ENCODE data around the gene KCNA10.

The KCNA10 gene

GRCh38 chr1:110485725-110486124 is 33.2 kb downstream of the KCNA10 start:
- Mint-ChIP-seq H3K27ac (no peak overlapping the region), H3K4me3 (no peak overlapping the region)
- no peak for ATAC-seq (ENCODE audit: low read depth)

GRCh38 chr1:110484801-110485200 is 34.2 kb downstream of the KCNA10 start:
- Mint-ChIP-seq H3K27me3 (peaks cover 15% of the 10 kb centered on the region), H3K36me3 (no peaks in the 10 kb centered on the region), H3K9me3 (no peaks in the 10 kb centered on the region), H3K27ac (no peak overlapping the region), H3K4me3 (no peak overlapping the region), H3K4me1 (no peaks in the 10 kb centered on the region)
- DNase-seq (ENCODE audit: low spot score in 2 of 2) (no peak), ATAC-seq (ENCODE audit: low read depth) (no peak)

More at GRCh38 chr1:110485725-110486124, 33.2 kb downstream of the KCNA10 start:
- Mint-ChIP-seq H3K27me3 (peaks cover 15% of the 10 kb centered on the region), H3K9me3 (no peaks in the 10 kb centered on the region), H3K4me1 (no peaks in the 10 kb centered on the region), H3K36me3 (no peaks in the 10 kb centered on the region)
- DNase-seq (ENCODE audit: low spot score in 2 of 2): no peak

DNA sequence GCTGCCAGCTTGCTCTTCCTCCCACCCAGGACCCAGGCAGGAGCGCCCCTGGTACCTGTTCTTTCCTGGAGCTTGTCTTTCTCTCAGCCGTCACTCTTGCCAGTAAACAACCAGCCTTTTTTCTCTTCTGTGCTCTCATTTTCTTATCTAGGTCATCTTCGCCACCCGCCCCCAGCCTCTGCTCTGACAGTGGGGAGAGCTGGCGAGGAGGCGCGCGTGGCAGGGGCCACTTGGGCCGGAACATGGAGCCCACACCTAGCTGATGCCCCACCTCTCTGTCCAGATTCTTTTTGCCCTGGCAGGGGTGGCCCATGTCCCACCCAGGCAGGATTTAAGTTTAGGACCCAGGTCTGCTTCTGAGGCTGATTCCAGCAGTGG is 35.7 kb downstream of the KCNA10 start:
- H3K4me3 Mint-ChIP-seq: no peak overlapping the region
- no peaks in the 10 kb centered on the region for H3K9me3 Mint-ChIP-seq
- no peaks in the 10 kb centered on the region for H3K36me3 Mint-ChIP-seq
- no peak for DNase-seq (ENCODE audit: low spot score in 2 of 2)
- peaks cover 20% of the 10 kb centered on the region for H3K27me3 Mint-ChIP-seq
- H3K27ac Mint-ChIP-seq: no peak overlapping the region
- ATAC-seq (ENCODE audit: low read depth): no peak
- H3K4me1 Mint-ChIP-seq: no peaks in the 10 kb centered on the region

DNA sequence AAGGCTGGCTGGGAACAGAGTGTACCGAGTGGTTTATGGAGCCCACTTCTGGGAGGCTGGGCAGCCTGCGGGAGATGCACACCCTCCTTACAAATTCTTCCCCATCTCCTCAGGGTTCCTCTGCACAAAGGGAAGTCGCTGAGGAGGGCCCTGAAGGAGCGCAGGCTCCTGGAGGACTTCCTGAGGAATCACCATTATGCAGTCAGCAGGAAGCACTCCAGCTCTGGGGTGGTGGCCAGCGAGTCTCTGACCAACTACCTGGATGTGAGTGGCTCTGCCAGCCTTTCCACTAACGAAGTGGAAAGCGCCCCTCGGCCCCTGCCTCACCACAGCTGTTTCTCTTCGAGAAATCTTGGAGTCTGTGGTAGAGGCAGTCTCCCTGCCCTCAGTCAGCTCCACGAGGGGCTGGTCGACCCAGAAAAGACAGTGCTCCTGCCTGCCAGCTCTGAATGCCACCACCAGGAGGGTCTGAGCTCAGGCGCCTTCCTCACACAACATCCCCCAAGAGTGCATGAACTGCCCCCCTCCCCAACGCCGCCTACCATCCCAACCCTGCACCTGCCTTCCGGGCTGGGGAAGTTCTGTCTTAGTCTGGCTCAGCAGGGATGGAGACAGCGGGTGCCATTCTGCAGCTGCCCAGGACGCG is 36.2 kb downstream of the KCNA10 start:
- Mint-ChIP-seq H3K9me3 (no peaks in the 10 kb centered on the region), H3K4me3 (no peak overlapping the region), H3K36me3 (no peaks in the 10 kb centered on the region), H3K4me1 (no peaks in the 10 kb centered on the region), H3K27me3 (peaks cover 20% of the 10 kb centered on the region), H3K27ac (no peak overlapping the region)
- no peak for ATAC-seq (ENCODE audit: low read depth)
- no peak for DNase-seq (ENCODE audit: low spot score in 2 of 2)

GRCh38 chr1:110481968-110482623 is 36.9 kb downstream of the KCNA10 start:
- H3K4me1 Mint-ChIP-seq: no peaks in the 10 kb centered on the region

DNA sequence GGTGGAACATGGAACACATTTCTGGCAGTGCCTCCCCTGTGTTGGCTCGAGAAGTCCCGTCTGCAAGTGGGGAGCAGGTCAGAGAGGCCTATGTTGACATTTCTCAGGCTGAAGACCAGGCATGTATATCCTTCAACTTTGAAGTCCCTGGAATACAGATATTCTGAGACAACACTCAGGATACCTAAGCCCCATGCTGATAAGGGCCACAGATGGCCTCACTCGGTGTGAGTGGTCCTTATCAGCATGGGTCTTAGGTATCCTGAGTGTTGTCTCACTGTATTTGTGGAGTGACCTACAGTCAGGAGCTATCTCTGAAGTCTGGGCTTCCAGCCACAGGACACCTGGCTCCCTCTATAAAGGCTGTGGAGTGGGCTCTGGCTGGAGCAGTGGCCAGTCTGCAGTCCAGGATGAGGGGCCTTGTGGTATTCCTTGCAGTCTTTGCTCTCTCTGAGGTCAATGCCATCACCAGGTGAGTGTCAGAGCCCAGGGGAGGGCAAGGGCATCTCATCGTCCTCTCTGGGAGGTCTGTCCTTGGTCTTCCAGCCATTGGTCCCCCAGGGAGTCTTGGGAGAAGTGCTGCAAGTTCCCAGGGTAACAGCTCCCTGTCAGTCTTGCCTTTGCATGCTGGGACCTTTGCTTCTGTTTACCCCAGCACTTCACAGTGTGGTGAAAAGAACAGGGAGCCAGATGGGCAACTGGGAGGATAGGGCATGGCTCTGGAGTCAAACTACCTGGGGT is 38.4 kb downstream of the KCNA10 start:
- no peak for ATAC-seq (ENCODE audit: low read depth)
- Mint-ChIP-seq H3K27me3 (peaks cover 16% of the 10 kb centered on the region), H3K27ac (no peak overlapping the region), H3K9me3 (no peaks in the 10 kb centered on the region), H3K4me3 (no peak overlapping the region), H3K4me1 (no peaks in the 10 kb centered on the region), H3K36me3 (no peaks in the 10 kb centered on the region)
- DNase-seq (ENCODE audit: low spot score in 2 of 2): no peak

More at GRCh38 chr1:110481968-110482623, 36.9 kb downstream of the KCNA10 start:
- Mint-ChIP-seq H3K27ac (no peak overlapping the region), H3K9me3 (no peaks in the 10 kb centered on the region), H3K36me3 (no peaks in the 10 kb centered on the region), H3K4me3 (no peak overlapping the region), H3K27me3 (peaks cover 18% of the 10 kb centered on the region)
- DNase-seq (ENCODE audit: low spot score in 2 of 2): no peak
- ATAC-seq (ENCODE audit: low read depth): no peak

DNA sequence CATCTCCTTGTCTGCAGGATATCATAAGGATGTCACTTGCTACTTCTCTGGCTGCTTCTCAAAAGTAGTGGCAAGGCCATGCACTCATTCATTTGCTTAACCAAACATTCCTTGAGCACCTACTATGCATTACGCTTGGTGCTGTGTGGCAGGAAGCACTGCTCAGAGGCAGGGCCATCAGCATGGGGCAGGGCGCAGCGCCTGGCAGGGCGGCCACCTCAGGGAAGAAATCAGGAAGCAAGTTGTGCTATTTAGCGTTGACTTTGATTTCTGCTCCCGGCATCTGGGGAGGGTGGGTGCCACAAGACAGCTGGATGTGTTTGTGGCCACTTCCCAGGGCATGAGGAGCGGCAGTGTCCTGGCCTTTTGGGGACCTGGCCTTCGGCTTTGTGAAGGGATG is 40.1 kb downstream of the KCNA10 start:
- H3K27ac Mint-ChIP-seq: no peak overlapping the region

DNA sequence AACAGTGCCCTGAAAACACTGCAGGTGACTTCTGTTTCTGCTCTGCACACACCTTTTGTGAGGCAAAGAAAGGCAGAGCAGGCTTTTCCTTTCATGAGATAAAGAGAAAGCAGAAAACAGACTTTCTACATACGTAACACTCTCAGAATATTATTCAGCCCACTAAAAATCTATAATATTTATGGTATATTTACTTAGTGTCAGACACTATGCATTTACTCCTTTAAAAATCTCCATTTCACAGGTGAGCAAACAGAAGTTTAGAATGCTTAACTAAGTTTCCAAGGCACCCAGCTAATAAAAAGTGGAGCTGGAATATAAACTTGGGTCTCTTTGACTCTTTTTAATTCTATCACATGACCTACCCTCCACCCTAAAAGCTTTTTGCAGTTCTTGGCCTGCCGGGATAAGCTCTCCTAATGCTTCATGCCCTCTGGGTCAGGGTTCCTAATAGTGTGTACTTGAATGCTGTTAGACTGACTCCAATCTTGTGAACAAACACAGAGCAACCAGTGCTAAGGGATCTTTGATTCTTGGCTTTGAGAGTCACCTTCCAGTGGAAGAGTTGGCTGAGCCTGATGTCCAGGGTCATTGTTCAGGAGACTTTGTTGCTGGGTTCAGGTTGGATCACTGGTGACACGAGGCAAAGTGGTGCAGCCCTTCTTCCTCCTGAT is 40.9 kb downstream of the KCNA10 start:
- H3K9me3 Mint-ChIP-seq: no peaks in the 10 kb centered on the region
- DNase-seq (ENCODE audit: low spot score in 2 of 2): no peak
- H3K4me1 Mint-ChIP-seq: no peaks in the 10 kb centered on the region
- H3K36me3 Mint-ChIP-seq: no peaks in the 10 kb centered on the region
- H3K4me3 Mint-ChIP-seq: no peak overlapping the region
- H3K27ac Mint-ChIP-seq: no peak overlapping the region
- no peak for ATAC-seq (ENCODE audit: low read depth)
- H3K27me3 Mint-ChIP-seq: peaks cover 12% of the 10 kb centered on the region

More for the DNA sequence above, 40.1 kb downstream of the KCNA10 start:
- H3K27me3 Mint-ChIP-seq: peaks cover 16% of the 10 kb centered on the region
- ATAC-seq (ENCODE audit: low read depth): no peak
- no peak for DNase-seq (ENCODE audit: low spot score in 2 of 2)
- H3K36me3 Mint-ChIP-seq: no peaks in the 10 kb centered on the region
- H3K9me3 Mint-ChIP-seq: no peaks in the 10 kb centered on the region
- H3K4me3 Mint-ChIP-seq: no peak overlapping the region
- H3K4me1 Mint-ChIP-seq: no peaks in the 10 kb centered on the region

GRCh38 chr1:110477445-110477957 is 41.5 kb downstream of the KCNA10 start:
- H3K9me3 Mint-ChIP-seq: no peaks in the 10 kb centered on the region
- H3K36me3 Mint-ChIP-seq: no peaks in the 10 kb centered on the region
- no peak for ATAC-seq (ENCODE audit: low read depth)

GRCh38 chr1:110477041-110477440 is 41.9 kb downstream of the KCNA10 start:
- no peak overlapping the region for H3K27ac Mint-ChIP-seq

More at GRCh38 chr1:110477445-110477957, 41.5 kb downstream of the KCNA10 start:
- no peak overlapping the region for H3K27ac Mint-ChIP-seq
- no peak overlapping the region for H3K4me3 Mint-ChIP-seq
- DNase-seq (ENCODE audit: low spot score in 2 of 2): no peak
- peaks cover 15% of the 10 kb centered on the region for H3K27me3 Mint-ChIP-seq
- H3K4me1 Mint-ChIP-seq: no peaks in the 10 kb centered on the region

GRCh38 chr1:110476028-110476765 is 42.8 kb downstream of the KCNA10 start:
- no peaks in the 10 kb centered on the region for H3K36me3 Mint-ChIP-seq
- H3K27ac Mint-ChIP-seq: no peak overlapping the region
- H3K9me3 Mint-ChIP-seq: no peaks in the 10 kb centered on the region
- no peak overlapping the region for H3K4me3 Mint-ChIP-seq
- H3K27me3 Mint-ChIP-seq: peaks cover 15% of the 10 kb centered on the region
- no peak for ATAC-seq (ENCODE audit: low read depth)
- DNase-seq (ENCODE audit: low spot score in 2 of 2): no peak
- no peaks in the 10 kb centered on the region for H3K4me1 Mint-ChIP-seq

More at GRCh38 chr1:110477041-110477440, 41.9 kb downstream of the KCNA10 start:
- DNase-seq (ENCODE audit: low spot score in 2 of 2) (no peak), ATAC-seq (ENCODE audit: low read depth) (no peak)
- Mint-ChIP-seq H3K9me3 (no peaks in the 10 kb centered on the region), H3K27me3 (peaks cover 15% of the 10 kb centered on the region), H3K4me3 (no peak overlapping the region), H3K4me1 (no peaks in the 10 kb centered on the region), H3K36me3 (no peaks in the 10 kb centered on the region)

- Mint-ChIP-seq H3K4me3 (no peak overlapping the region), H3K4me1 (no peaks in the 10 kb centered on the region), H3K27ac (no peak overlapping the region), H3K27me3 (peaks cover 15% of the 10 kb centered on the region), H3K9me3 (no peaks in the 10 kb centered on the region), H3K36me3 (no peaks in the 10 kb centered on the region)
- DNase-seq (ENCODE audit: low spot score in 2 of 2) (no peak), ATAC-seq (ENCODE audit: low read depth) (no peak)
Observed at GRCh38 chr1:110475362-110476027, 43.5 kb downstream of the KCNA10 start.

- no peaks in the 10 kb centered on the region for H3K9me3 Mint-ChIP-seq
Observed at GRCh38 chr1:110474444-110474843, 44.5 kb downstream of the KCNA10 start.

More at GRCh38 chr1:110474444-110474843, 44.5 kb downstream of the KCNA10 start:
- Mint-ChIP-seq H3K4me1 (no peaks in the 10 kb centered on the region), H3K4me3 (no peak overlapping the region), H3K27me3 (peaks cover 13% of the 10 kb centered on the region), H3K36me3 (no peaks in the 10 kb centered on the region), H3K27ac (no peak overlapping the region)
- no peak for ATAC-seq (ENCODE audit: low read depth)
- DNase-seq (ENCODE audit: low spot score in 2 of 2): no peak
